Fibroblast of lung (primary cell): ENCODE data around the gene XRCC4.

Source experiments
- CTCF ChIP-seq, 2 donors: IDR thresholded peaks in 1 of 2; conservative IDR thresholded peaks in 1 of 2; 1 replicate in 1 of 2; 2 replicates in 1 of 2; pipeline ENCODE4 v1.5.1; 2011 to 2012; ENCODE audit warnings: low read length in 2 of 2, control low read depth in 1 of 2, inconsistent platforms in 1 of 2, low read depth in 1 of 2, mild to moderate bottlenecking in 1 of 2
- EZH2 ChIP-seq: IDR thresholded peaks from 2 replicates; pipeline ENCODE4 v1.5.1; 2012; ENCODE audit warnings: low read length, control low read depth, mild to moderate bottlenecking; ENCODE audit errors: missing control alignments

GRCh38 chr5:83357621-83358231, 280.4 kb downstream of the XRCC4 start:
- TF ChIP-seq CTCF (conservative IDR thresholded peaks at IDR 0.05 in 1 of 2, IDR thresholded peaks at IDR 0.05 in 1 of 2; ENCODE audit: low read depth in 1 of 2, low read length in 2 of 2) (no peak), EZH2 (no peak)
